HG03025 (cell line): ENCODE measurements around the gene GPR26.
"Not testable (repeated sequence)": the region's sequence is repeated elsewhere in the genome, so short reads cannot be mapped to it uniquely, and the experiment has no call there.

Source experiments
- ATAC-seq: cut with Tn5 transposase; IDR thresholded peaks from one replicate; pipeline ENCODE4 v1.9.1; 2021; ENCODE audit warnings: mild to moderate bottlenecking, moderate library complexity; ENCODE audit not compliant: unreplicated experiment, low FRiP score

GPR26 gene

GRCh38 chr10:123704076-123704475, 37.9 kb downstream of the GPR26 start:
- no peak for ATAC-seq

DNA sequence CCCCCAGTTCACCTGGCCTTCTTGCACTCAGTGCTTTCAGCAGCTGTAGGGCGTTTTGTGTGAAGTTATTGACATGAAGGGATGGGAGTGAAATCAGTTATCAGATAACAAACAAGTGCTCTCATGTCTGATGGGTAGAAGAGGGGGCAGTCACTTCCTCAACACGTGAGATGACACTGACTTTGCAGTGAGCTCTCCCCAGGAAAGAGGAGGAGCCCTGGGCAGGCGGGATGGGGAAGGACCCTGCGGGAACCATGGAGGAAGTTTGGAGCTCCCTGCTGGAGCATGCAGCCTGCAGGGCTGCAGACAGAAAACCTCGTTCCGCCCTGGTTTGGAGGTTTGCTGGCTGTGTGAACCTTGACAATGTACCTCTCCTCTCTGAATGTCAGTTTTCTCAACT, 38.7 kb downstream of the GPR26 start:
- ATAC-seq, result no peak

GRCh38 chr10:123706236-123706635, 40.1 kb downstream of the GPR26 start:
- ATAC-seq, result no peak

GRCh38 chr10:123715546-123715945, 49.4 kb downstream of the GPR26 start:
- no peak for ATAC-seq

DNA sequence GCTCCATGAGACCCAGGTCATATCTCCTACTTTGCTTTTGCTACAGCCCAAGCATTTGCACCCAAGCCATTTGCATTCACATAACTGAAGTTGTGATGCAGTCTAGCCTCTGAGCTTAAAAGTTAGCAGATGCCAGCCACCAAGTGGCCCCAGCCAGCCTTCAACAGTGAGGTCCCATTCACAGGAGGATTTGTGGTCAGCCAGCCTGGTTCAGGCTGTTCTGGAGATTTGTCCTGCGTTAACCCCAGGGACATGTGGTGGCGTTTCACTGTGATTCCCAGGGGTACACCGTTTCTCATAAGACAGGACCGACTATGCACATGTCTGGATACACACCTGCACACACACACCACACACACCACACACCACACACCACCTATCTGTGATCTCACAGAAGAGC, 51.2 kb downstream of the GPR26 start:
- ATAC-seq, result no peak

DNA sequence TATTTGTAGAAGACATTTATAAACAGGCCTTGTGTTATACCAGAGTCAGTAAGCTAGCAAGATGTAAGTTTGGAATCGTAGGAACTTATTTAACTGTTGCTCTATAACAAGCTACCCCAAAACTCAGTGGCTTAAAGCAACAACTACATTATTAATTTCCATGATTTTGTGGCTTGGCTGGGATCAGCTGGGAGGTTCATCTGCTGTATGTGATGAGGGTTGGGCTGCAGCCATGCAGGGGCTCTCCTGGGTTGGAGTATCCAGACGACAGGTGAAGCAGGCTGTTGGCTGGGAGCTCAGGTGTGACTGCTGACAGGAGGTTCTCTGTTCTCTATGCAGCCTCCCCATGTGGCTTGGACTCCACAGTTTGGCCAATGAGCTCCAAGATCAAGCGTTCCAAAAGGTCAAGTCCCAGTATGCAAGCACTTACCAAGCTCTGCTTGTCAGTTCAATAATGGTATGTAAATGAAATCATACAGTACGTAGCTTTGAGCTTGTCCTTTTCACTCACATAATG, 52.4 kb downstream of the GPR26 start:
- ATAC-seq, result no peak

DNA sequence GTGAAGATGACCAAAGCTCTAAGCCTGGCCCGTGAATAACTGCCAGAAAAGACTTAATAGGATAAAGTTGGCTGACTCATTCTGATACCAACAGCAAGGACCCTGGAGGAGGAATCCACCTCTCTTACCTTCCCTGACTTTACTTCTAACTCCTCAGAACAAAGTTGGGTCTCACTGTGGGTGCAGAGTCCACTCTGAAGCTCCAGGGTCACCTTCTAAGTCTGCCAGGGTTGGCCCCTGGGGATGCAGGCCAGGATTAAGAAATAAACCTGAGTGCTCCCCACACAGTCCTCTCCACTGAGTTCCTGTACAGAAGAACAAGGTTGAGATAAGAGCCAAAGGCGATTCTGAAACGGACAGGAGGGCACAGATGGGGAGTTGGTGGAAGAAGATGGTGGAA, 54.4 kb downstream of the GPR26 start:
- no peak for ATAC-seq

- no peak for ATAC-seq
Observed at GRCh38 chr10:123721441-123722049, 55.4 kb downstream of the GPR26 start.

DNA sequence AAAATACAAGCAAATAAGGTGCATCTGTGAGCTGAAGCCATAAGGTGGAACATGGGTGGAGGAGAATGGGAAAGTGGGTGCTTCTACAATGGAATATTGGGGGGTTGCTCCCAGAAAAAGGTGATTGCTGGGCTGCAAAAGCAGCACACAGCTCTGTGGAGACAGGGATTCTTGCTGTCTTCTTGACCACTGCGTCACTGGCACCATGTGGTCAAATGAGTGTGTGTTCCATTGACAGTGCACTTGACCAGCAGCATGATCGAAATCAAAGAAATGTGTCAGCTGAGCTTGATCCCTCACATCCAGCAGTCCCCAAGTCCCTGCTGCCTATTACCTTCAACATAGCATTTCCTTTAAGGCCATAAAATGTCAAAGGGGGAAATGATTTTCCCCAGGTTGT, 56.2 kb downstream of the GPR26 start:
- ATAC-seq, result no peak

DNA sequence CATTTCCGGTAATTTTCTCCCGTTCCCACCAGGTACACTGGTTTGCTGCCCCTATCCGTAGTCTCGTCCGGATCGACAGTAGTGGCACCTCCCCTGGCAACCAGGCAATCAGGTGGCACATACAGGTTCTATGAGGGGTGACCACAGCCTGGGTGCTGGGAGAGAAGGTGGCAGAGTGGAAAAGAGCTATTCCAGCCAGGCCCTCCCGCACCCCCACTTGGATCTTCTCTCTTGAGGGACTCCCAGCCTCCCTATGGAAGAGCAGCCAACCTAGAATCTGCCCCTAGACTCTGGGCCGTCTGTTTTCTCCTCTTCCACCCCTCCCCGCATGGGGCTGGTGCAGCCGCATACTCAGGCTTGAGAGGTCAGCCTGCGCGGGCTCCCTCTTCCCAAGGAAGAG, 58.6 kb downstream of the GPR26 start:
- ATAC-seq, result no peak

- ATAC-seq, result no peak
Observed at GRCh38 chr10:123726381-123726780, 60.2 kb downstream of the GPR26 start.

DNA sequence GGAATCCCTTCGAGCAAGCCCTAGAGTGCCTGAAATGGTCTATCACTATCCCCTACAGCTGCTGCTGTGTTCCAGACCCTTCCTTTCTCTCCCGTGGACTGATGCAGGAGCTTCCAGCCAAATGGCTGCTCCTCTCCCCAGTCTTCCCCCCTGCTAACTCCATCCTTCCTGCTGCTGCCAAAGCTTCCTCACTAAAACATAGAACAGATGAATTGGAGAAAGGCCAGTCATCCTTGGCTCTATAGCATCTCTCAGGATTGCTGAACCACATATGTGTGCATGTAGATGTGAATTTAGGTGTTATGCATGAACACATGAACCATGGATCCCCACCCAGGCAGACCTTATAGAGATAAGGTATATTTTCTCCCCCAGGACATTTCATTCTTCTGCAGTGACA, 60.7 kb downstream of the GPR26 start:
- no peak for ATAC-seq

DNA sequence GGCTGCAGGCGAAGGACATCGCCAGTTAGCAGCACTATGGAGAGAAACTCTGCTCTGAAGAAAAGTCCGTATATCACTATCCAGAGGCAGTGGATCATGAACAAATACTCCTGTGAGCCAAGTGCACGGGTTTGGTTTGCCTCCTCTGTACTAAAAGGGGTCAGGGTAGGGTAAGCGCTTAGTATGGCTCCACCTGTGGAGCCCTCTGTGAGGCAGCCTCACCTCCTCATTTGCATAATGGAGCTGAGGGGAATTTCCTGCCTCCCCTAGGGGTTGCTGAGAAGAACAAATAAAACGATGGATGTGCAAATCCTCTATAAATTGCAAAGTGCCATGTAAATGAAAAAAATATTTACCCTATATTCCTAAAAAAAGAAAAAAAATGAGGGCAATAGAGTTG, 63.4 kb downstream of the GPR26 start:
- ATAC-seq, result no peak

DNA sequence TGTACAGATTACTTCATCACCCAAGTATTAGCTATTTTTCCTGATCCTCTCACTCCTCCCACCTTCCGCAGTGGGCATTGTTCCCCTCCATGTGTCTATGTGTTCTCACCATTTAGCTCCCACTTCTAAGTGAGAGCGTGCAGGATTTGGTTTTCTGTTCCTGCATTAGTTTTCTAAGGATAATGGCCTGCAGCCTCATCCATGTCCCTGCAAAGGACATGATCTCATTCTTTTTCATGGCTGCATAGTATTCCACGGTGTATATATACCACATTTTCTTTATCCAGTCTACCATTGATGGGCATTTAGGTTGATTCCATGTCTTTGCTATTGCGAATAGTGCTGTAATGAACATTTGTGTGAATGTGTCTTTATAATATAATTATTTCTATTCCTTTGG, 70.8 kb downstream of the GPR26 start:
- not testable (repeated sequence) for ATAC-seq

DNA sequence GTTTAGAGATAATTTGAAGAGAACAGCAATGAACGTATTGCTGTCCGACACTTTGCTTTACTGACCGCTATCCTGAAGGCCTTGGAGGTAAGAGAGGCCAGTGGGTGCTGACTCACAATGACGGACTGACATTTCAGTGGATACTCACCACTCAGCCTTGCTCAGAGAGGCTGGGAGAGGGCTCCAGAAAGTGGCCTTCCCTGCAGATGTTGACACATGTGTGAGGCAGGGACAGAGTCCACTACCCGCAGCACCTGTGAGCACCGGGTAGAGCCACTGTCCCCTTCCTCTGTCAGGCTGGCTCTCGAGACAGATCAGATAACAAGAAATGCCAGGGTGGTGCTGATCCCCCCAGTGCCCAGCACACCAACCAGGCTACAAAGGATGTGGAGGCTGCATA, 75.0 kb downstream of the GPR26 start:
- no peak for ATAC-seq

DNA sequence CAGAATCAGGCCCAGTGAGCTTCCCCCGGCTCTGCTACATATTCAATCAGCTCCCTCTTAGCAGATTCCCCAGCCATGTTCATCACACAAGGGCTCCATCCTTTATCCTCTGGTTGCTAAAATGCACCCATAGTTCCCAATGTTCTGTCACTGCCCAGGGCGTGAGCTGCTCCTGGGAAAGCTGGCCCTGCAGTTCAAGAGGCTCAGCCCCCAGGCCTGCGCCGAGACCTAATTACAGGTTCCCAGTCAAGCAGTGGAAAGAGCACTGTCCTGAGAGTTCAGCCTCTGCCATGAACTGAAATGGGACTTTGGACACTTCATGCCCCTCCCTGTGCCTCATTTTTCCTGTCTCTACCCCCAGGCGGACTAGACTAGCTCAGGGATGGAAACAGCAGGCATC, 75.6 kb downstream of the GPR26 start:
- no peak for ATAC-seq

- no peak for ATAC-seq
Observed at GRCh38 chr10:123742751-123743440, 76.7 kb downstream of the GPR26 start.

DNA sequence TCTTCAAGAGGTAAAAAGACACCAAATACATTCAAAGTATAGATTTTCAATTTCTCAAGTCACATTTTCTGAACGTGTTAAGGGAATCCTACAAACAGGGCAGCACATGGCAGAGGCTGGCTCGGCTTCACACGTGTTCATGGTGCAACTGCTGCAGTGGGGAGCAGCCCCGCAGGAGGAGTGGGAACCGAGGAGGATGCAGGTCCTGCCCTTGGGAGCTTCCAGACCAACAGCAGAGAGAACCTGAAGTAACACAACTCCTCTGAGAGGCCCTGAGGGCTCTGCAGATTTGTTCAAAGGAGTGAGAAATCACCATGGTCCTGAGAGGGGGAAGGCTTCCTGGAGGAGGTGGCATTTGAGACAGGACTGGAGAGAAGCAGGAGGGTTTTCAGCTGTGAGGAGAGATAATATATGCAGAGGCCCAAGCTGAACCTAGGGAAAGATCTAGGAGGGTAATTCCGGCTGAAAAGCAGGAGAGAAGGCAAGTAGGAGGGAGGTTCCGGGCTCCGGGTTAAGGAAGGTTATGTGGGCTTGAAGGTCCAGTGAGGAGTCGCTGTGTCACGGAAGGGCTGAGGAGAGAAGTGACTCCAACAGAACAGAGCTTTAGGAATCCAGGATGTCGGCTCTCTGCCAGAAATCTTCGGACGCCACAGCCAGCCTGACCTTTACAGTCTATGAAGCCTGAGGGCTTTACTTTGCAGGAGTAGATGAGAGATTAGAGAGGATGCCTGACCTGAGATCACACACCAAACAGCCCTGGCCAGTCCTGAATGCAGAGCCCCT, 77.5 kb downstream of the GPR26 start:
- ATAC-seq, result no peak

GRCh38 chr10:123744224-123744536, 78.0 kb downstream of the GPR26 start:
- no peak for ATAC-seq
